ENCODE data around the gene ZNF710.
"Not testable (repeated sequence)": the region's sequence is repeated elsewhere in the genome, so short reads cannot be mapped to it uniquely, and the experiment has no call there.

ZNF710 gene

DNA sequence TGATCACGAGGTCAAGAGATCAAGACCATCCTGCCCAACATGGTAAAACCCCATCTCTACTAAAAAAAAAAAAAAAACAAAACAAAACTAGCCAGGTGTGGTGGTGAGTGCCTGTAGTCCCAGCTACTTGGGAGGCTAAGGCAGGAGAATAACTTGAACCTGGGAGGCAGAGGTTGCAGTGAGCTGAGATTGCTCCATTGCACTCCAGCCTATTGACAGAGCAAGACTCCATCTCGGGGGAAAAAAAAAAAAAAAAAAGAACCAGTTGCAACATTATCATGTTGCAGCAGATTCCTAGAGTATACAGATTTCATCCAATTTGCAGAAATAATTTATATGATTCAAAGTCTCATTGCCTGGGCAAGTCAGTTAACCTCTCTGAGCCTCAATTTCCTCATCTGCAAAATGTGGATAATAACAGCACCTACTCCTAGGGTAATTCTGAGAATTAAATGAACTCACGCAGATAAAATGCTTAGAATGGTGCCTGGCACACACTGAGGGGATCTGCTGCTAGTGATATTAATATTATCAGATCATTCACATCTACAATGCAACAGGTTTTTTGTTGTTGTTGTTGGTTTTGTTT, 108.1 kb downstream of the ZNF710 start:
- DNase-seq: not testable (repeated sequence)

DNA sequence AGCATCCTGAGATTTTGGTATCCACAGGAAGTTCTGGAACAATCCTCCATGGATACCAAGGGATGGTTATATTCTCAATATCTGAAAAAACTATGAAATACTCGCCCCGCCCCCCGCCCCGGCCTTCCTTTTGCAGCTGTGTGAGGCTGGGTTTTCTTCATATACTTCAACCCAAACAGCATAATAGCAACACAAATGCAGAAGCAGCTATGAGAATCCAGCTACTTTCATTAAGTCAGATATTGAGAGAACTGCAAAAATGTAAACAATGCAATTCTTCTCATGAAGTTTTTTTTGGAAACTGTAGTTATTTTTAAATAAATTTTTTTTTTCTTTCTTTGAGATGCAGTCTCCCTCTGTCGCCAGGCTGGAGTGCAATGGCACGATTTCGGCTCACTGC, 112.0 kb downstream of the ZNF710 start:
- DNase-seq: no peak

DNA sequence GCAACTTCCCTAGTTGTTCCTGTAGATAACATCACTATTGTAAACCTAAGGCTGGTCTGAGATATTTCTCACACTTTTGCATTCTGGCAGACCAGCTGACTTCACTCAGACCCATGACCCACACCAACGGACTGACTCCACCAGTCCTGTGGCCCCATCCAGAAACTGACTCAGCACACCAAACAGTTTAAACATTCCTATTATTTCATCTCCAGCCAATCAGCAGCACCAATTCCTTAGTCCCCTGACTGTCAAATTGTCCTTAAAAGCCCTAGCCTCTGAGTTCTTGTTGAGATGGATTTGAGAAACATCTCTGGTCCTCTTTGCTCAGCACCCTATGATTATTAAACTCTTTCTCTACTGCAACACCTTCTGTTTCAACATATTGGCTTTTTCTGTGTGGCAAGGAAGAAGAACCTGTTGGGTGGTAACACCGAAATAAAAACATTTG, 113.4 kb downstream of the ZNF710 start:
- no peak for DNase-seq

DNA sequence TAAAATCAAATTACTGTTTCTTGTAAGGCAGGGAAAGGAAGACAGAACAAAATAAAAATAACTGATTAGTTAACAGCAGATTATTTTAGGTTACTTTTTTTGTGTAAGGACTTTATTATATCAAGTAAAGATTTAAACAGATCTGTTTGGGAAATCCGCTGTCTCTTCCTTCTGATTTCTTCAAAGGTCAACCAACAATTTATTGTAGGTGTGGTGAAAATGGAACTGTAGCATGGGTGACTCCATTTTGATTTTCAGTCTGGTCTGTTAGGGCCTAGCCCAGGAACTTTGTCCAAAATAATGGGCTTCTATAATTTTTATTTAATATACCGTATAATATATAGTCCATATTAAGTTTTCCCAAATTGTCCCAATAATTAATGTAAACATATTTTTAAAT, 114.7 kb downstream of the ZNF710 start:
- DNase-seq: no peak

DNA sequence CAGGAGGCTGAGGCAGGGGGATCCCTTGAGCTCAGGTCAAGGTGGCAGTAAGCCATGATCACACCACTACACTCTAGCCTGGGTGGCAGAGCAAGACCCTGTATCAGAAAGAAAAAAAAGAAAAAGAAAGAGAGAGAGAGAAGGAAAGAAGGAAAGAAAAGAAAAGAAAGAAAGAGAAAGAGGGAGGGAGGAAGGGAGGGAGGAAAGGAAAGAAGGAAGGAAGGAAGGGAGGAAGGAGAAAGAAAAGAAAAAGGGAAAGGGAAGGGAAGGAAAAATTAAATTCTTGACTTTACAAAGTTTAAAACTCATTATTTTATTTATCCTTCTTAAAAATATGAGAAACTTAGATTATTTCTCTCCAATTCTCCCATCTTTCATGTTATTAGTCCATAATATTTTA, 118.2 kb downstream of the ZNF710 start:
- DNase-seq: no peak

DNA sequence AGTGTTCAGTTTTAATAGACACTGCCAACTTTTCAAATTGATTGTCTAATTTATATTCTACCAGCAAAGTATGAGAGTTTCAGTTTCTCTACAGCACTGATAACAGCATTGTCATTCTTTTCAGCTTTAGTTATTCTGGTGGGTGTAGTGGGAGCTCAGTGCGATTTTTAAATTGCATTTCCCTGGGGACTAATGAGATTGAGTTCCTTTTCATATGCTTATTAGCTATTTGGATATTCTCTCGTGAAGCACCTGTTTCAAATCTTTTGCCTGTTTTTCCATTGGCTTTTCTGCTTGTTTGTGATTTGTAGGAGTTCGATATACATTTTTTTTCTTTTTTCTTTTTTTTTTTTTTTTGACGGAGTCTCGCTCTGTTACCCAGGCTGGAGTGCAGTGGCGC, 120.0 kb downstream of the ZNF710 start:
- no peak for DNase-seq

DNA sequence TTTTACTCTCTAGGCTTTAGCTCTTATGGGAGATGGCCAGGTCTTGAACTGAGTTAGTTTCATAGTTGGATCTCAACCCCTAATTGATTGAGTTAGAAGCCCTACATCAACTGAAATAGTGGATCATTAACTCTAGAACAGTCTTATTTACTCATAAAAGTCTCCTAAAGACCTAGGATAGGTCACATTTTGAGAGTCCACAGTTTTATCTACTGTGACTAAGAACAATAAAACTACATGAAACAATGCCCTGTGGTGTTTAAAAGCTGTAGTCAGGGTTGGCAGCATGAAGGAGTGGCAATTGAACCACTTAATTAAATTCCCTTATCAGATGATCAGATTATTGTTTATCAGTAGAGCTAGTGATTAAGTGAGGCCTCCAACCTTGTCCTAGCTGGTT, 123.4 kb downstream of the ZNF710 start:
- no peak for DNase-seq

DNA sequence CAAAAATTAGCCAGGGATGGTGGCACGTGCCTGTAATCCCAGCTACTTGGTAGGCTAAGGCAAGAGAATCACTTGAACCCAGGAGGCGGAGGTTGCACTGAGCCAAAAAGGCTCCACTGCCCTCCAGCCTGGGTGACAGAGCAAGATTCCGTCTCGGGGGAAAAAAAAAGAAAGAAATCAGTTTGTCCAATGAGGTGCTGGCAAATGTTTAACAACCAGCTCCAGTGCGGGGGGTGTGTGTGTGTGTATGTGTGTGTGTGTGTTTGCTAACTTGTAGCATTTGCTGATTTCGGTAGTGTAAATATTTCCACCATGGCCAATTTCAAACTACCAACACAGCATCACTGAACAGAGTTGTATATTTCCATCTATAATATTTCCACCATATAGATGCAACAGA, 124.9 kb downstream of the ZNF710 start:
- DNase-seq: no peak

DNA sequence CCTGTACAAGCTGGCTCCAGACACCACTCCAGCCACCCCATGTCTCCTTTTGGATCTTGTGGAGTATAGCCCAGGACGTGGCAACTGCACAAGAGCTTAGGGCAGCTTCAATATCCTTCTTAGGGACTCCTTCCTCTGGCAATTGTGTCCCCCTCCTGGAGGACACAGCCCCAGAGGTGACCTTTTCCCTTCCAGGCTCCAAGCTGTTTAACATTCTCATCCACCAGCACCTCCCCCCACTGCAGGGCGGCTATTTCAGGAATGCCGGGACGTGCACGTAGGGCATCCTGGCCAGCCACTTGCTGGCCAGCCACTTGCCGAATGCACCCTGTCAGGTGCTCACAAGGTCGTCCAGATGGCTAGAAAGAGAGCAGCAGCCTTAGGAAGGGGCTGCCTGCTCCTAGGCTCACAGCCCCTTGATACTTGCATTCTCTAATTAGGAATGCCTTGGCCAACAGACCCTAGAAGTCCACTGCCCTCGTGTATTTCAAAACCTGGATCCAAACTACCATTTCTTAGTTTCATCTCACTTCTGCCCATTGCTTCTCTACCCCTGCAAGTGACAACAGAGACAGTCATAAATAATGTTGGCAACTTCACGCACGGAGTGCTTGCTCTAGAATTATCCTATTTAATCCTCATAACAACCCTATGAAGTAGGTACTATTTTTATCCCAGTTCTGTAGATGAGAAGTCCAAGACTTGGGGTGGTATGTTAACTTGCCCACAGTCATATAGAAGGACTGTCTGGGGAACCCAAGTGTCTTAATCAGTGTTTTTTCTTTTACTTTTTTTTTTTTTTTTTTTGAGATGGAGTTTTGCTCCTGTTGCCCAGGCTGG, 125.7 kb downstream of the ZNF710 start:
- no peak for DNase-seq

DNA sequence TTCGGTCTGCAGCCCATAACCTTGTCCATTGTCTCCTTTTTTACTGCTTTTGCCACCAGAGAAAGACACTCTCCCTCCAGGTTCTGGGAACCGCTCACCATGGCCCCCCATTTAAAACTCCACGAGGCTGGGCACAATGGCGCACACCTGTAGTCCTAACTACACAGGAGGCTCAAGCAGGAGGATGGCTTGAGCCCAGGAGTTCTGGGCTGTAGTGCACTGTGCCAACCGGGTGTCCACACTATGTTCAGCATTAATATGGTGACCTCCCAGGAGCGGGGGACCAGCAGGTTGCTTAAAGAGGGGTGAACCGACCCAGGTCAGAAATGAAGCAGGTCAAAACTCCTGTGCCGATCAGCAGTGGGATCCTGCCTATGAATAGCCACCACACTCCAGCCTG, 129.2 kb downstream of the ZNF710 start:
- no peak for DNase-seq

All from NCI-H1930 (cell line).